Occipital lobe (tissue), 2 donors: ENCODE measurements around the gene EPHB1. TPM values are rescaled to one million over a fixed set of nuclear protein-coding genes. Genes with fewer than 3 reads are reported as not detected.
"Not testable (repeated sequence)": the region's sequence is repeated elsewhere in the genome, so short reads cannot be mapped to it uniquely, and the experiment has no call there.

Experiments
- DNase-seq: peaks from one replicate; lab custom pipeline; 2025; lab: John Stamatoyannopoulos, UW
- total RNA-seq: library from RNA; depleted of rRNA; stranded (reverse); fragments of >200 nt; gene quantifications from one replicate; pipeline ENCODE4 v1.2.3, GENCODE V29; 2014

Gene EPHB1
- total RNA-seq, 1 donor from 2014 or later = 20.1 TPM

DNA sequence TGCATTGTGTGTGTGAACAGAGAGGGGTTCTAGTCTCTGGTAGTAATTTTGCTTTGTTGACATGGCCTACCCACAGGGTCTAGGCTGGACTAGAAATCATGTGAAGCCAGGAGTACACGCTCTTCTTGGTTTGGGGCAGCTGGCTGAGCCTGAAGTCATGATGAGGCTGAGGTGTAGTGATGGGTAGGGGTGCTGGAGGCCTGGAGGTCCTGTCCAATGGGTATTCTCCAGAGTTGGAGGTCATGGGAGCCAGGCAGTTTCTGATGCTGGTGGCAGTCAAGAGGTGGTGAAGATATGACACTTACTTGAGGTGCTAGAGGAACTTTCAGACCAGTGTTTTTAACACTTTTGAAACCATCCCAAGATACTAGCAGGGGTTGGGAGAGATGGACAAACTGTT is 18.5 kb upstream of the EPHB1 start:
- no peak for DNase-seq

DNA sequence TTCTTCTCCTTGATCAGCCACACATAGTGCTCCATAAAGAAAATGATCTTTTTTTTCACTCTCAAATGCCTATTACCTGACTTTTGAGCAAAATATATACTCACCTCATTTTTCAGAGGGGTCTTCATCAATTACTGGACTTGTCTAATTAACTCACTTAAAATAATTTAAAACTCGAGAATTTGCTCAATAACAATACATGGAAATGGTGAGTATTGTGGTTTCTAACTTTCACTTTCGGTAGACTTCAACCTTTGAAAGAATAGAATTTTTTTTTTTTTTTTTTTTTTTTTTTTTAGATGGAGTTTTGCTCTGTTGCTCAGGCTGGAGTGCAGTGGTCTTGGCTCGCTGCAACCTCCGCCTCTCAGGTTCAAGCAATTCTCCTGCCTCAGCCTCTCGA is 17.7 kb upstream of the EPHB1 start:
- no peak for DNase-seq

GRCh38 chr3:134788283-134788682 is 6.8 kb upstream of the EPHB1 start:
- not testable (repeated sequence) for DNase-seq

- no peak for DNase-seq
Measured at GRCh38 chr3:134790065-134790464, 5.0 kb upstream of the EPHB1 start.

- no peak for DNase-seq
Measured at GRCh38 chr3:134791992-134792391, 3.1 kb upstream of the EPHB1 start.

- DNase-seq = no peak
Measured at GRCh38 chr3:134792700-134793099, 2.4 kb upstream of the EPHB1 start.

DNA sequence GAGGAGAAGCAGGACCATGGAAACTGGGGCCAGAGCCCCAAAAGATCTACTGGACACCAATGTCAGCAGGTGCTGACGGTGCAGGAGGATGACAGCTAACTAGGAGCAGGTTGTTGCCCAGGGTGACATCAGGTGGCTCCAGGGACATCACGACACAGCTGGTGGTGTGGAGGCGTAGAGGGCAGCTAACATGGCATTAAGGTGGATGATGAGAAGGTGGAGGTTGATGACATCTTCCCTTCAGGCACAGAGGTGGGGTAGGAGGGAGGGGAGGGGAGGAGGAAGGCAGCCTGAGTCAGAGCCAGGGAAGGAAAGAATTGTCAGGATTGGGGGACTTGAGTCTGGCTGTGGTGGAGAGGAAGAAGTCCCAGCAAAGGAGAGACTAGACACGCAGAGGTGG is 1.5 kb upstream of the EPHB1 start:
- DNase-seq = no peak

DNA sequence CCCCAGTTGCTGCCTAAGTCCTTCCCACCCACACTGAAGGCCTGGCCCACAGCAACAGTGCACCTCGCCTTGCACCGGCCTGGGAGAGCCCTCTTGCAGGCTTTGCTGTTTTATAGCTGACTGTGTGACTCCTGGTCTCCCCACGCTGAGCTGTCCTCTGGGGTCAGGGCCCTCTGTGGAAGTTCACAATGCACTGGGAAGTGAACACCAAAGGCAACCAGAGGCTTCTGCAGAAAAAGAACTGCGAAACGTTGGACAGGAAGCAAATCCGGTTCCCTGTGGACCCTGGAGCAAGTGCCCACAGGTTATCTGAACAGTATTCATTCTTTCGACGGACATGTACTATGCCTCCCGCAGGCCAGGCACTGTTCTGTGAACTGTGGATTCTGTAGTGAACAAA is 737 bp upstream of the EPHB1 start:
- no peak for DNase-seq

DNA sequence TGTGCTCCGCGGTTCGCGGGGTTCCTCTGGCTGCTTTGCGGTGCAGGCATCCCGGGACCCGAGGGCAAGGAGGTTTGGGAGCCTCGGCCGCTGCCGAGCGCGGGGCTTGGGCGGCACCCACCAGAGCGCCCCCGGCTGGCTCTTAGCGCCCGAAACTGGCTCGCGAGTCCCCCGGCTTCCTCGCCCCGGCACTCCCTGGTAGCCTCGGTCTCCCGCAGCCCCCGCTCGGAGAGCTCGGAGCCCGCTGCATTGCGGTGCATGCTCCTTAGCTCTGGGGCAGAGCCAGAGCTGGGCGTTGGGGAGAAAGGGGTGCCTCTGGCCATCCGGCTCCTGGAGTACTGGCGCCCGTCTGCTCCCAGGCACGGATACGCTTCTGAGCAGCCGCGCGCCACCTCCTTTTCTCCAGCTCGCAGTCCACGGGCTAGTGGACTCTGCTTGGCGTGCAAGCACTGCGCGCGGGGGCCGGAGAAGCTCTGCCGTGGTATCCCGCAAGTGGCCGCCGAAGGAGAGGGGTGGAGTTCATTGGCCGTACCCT is 753 bp downstream of the EPHB1 start:
- peak; percentile 23 for DNase-seq

- peak; percentile 58 for DNase-seq
Measured at GRCh38 chr3:134796281-134797056, 1.4 kb downstream of the EPHB1 start.

DNA sequence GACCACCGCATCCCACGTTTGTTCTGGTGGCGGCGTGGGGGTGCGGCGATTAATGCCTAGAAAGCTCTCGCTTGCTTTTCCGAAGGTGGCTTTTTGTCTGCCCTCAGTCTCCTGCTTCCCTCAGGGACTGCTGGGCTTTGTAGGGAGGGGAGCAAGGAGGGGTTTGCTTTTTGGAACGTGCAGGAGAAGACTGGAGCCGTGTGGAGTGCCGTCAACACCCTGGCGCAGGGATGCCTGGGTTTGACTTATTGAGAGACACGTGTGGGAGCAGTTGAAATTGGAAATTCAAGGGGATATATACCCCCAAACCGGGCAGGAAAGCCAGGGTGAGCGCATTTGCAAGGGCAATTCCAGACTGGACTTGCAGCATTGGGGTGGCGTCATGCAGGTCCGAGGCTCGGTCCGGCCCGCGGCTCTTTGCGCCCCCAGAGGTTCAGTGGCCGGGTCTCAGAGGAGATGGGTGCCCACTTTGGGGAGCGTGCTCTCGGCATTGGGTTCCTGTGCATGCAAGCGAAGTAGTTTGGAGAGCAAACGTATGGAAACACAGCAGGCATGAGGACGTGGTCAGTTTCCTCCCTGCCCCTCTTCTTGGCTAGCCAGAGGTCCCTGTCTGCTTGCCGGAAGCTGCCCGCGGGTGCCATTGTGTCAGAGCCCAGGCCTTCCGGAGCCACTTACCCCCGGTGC is 2.1 kb downstream of the EPHB1 start:
- DNase-seq = no peak

GRCh38 chr3:134797741-134798451 is 2.8 kb downstream of the EPHB1 start:
- no peak for DNase-seq

- DNase-seq = no peak
Measured at GRCh38 chr3:134798681-134799311, 3.7 kb downstream of the EPHB1 start.

DNA sequence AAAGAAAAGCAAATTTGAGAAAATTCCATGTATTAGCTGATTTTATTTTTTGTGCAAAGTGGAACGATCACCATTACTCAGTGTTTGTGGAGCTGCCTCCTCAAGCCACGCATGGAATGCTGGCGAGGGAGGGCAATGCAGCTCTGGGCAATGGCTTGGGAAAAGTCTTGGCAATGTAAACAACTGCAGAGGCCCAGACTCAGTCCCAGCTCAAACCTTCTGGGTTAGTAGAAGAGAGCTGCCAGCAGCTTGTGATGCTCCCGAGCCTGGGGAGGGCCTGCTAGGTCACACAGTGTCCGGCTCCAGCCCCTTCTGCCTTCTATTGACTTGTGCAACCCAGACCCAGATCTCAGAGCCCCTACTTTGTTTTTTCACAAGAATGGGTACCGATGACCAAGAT is 4.3 kb downstream of the EPHB1 start:
- no peak for DNase-seq

DNA sequence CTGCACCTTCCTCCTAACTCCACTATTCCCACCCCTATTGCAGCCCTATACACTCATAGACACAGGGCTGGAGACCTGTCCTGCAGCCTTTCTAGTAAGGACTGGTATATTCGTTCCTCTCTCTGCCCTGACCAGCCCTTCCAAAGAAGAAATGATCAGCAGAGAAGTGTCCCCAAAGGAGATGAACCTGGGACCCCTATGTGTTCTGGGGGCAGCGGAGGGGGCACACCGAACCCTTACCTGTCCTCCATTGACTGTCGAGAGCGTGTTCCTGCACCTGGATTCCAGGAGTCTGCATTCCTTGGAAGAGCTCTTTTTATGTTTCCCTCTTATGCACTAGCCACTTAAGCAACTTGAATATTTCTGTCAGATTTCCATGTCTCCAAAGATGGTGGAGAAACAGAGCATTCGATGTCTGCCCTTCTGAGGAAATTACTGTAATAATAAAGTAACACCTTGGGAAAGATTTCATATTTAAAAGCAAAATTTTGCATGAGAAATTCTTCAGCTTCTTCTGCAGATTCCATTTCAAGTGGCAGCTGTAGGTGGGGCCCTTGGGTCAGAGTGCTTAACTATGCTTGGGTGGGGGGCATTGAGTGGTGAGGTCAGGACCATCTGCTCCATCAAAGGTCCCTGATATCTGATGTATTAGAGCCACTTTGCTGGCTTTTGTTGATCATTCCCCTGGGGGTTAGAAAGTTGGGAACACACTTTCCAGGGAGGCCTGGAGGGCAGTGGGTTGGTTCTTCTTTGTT is 6.3 kb downstream of the EPHB1 start:
- DNase-seq = no peak

- no peak for DNase-seq
Measured at GRCh38 chr3:134802428-134803050, 7.5 kb downstream of the EPHB1 start.

- no peak for DNase-seq
Measured at GRCh38 chr3:134803051-134803505, 8.0 kb downstream of the EPHB1 start.

GRCh38 chr3:134803652-134804051 is 8.6 kb downstream of the EPHB1 start:
- DNase-seq = no peak

DNA sequence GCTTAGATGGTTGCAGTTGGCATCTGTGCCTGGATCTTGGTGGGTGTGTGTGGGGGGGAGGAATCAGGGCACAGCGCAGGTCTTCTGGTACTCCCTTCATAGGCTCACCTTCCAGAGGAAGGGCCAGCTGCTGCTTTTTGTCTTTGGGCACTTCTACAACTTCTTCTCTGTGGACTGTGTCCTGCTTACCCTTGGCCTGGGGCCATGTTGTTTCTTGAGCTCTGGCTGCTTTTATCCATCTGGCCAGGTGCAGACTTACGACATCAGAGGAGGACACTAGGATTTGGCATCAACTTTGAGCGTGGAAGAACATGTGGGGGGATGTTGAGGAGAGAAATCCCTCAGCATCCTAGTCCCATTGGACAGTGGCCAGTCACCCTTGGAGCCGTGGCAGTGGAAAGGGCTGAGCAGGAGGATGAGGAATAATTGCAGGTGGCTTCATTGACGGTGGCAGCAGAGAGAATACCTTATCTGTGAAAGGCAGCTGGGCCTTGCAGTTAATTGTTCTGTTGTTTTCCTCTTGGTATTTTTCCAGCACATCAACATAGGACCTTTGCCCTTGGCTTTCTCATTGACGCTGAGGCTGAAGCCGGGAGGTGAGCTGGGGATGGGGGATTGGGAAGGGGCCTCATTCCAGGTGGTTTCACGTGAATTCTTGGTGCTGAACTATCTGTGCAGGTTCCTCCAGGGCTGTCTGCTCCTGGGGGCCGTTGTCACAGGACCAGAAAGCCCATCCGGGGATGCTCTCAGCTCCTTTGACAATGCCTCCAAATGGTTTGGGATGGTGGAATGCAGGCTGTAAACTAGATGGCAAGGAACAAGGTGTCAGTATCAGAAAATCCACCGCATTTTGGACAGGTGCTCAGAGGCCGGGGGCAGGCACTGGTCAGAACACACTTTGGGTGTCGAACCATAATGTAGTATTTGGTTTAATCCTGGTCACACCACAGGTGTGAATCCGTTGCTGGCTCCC is 9.7 kb downstream of the EPHB1 start:
- DNase-seq = no peak
